ENCODE measurements around the gene PLCG2.

PLCG2 gene

DNA sequence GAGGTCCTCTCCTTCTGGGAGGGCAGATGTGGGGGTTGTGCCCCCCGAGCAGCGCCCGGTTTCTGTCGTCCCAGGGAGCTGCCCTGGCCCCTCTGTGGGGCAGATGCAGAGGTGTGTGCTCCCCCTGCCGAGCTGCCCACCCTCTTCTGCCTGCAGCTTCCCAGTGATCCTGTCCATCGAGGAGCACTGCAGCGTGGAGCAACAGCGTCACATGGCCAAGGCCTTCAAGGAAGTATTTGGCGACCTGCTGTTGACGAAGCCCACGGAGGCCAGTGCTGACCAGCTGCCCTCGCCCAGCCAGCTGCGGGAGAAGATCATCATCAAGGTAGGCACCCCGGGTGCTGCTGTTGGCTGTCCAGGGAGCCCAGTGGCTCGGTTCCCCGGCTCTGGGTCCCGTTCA, 121.4 kb downstream of the PLCG2 start:
- Histone ChIP-seq H3K27ac (ENCODE audit: low read length) (no peak overlapping the region), H4K20me1 (ENCODE audit: insufficient read depth, low read length) (no peaks in the 10 kb centered on the region), H3K9ac (ENCODE audit: low read length) (no peak overlapping the region), H3K36me3 (replicated peaks; ENCODE audit: low read depth, low read length) (peaks cover 73% of the 10 kb centered on the region), H3K4me3 (ENCODE audit: low read length) (no peak overlapping the region), H3K9me3 (ENCODE audit: insufficient read depth, low read length) (no peaks in the 10 kb centered on the region), H3K79me2 (ENCODE audit: low read length) (no peaks in the 10 kb centered on the region), H3K27me3 (ENCODE audit: low read depth, low read length) (no peaks in the 10 kb centered on the region), H3K4me2 (ENCODE audit: low read length) (no peak overlapping the region), H3K4me1 (ENCODE audit: low read length) (no peaks in the 10 kb centered on the region), H2AFZ (ENCODE audit: low read depth, low read length) (no peak overlapping the region)
- TF ChIP-seq, protein P1, sequence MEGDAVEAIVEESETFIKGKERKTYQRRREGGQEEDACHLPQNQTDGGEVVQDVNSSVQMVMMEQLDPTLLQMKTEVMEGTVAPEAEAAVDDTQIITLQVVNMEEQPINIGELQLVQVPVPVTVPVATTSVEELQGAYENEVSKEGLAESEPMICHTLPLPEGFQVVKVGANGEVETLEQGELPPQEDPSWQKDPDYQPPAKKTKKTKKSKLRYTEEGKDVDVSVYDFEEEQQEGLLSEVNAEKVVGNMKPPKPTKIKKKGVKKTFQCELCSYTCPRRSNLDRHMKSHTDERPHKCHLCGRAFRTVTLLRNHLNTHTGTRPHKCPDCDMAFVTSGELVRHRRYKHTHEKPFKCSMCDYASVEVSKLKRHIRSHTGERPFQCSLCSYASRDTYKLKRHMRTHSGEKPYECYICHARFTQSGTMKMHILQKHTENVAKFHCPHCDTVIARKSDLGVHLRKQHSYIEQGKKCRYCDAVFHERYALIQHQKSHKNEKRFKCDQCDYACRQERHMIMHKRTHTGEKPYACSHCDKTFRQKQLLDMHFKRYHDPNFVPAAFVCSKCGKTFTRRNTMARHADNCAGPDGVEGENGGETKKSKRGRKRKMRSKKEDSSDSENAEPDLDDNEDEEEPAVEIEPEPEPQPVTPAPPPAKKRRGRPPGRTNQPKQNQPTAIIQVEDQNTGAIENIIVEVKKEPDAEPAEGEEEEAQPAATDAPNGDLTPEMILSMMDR (IDR thresholded peaks at IDR 0.05; ENCODE audit: low read depth, low read length), result no peak
- no peak for TF ChIP-seq EZH2phosphoT487 (IDR thresholded peaks at IDR 0.05; ENCODE audit: low read depth)

DNA sequence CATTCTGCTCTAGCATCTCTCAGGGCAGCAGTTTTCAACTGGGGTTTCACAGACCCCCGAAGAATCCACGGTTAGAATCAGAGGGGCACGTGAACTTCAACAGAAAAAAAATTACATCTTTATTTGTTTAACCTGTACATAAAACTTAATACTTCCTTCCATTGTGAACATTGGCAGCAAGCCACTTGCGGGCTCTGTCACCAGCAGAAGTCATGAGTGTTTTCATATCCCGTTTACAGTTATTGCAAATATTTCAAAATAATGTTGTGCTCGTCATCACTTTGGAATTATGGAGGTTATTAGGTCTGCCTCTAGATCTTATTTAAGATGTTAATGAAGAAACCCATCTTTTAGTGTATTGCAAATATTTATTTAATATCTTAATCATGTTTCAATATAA, 122.4 kb downstream of the PLCG2 start:
- no peaks in the 10 kb centered on the region for H3K27me3 ChIP-seq (ENCODE audit: low read depth, low read length)
- H3K4me3 ChIP-seq (ENCODE audit: low read length), result no peak overlapping the region
- no peak overlapping the region for H3K27ac ChIP-seq (ENCODE audit: low read length)
- no peaks in the 10 kb centered on the region for H4K20me1 ChIP-seq (ENCODE audit: insufficient read depth, low read length)
- H3K79me2 ChIP-seq (ENCODE audit: low read length), result no peaks in the 10 kb centered on the region
- H3K36me3 ChIP-seq (replicated peaks; ENCODE audit: low read depth, low read length), result peaks cover 68% of the 10 kb centered on the region
- no peak overlapping the region for H2AFZ ChIP-seq (ENCODE audit: low read depth, low read length)
- TF ChIP-seq, protein P1 (IDR thresholded peaks at IDR 0.05; ENCODE audit: low read depth, low read length), result no peak
- no peak for TF ChIP-seq EZH2phosphoT487 (IDR thresholded peaks at IDR 0.05; ENCODE audit: low read depth)
- no peaks in the 10 kb centered on the region for H3K4me1 ChIP-seq (ENCODE audit: low read length)
- H3K4me2 ChIP-seq (ENCODE audit: low read length), result no peak overlapping the region
- no peaks in the 10 kb centered on the region for H3K9me3 ChIP-seq (ENCODE audit: insufficient read depth, low read length)
- no peak overlapping the region for H3K9ac ChIP-seq (ENCODE audit: low read length)

DNA sequence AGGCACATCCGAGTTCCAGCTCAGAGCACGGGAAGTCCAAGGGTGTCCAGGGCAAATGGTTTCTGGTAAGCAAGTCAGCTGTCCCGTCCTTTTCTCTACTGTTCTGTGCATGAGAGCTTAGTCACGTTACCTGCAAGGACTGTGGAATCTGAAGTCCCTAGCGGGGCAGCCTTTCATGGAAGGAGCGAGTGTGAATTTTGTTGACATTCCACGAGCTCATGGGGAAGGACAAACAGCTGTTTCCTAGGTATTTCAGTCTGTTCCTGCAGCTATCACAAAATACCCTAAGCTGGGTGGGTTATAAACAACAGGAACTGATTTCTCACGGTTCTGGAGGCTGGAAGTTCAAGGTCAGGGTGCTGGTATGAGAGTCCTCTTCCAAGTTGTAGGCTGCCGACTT, 122.9 kb downstream of the PLCG2 start:
- Histone ChIP-seq H3K27ac (ENCODE audit: low read length) (no peak overlapping the region), H4K20me1 (ENCODE audit: insufficient read depth, low read length) (no peaks in the 10 kb centered on the region), H3K9ac (ENCODE audit: low read length) (no peak overlapping the region), H3K36me3 (replicated peaks; ENCODE audit: low read depth, low read length) (peaks cover 62% of the 10 kb centered on the region), H3K79me2 (ENCODE audit: low read length) (no peaks in the 10 kb centered on the region), H3K4me3 (ENCODE audit: low read length) (no peak overlapping the region), H3K4me1 (ENCODE audit: low read length) (no peaks in the 10 kb centered on the region), H3K9me3 (ENCODE audit: insufficient read depth, low read length) (no peaks in the 10 kb centered on the region), H3K4me2 (ENCODE audit: low read length) (no peak overlapping the region), H2AFZ (ENCODE audit: low read depth, low read length) (no peak overlapping the region), H3K27me3 (ENCODE audit: low read depth, low read length) (no peaks in the 10 kb centered on the region)
- TF ChIP-seq, protein P1 (IDR thresholded peaks at IDR 0.05; ENCODE audit: low read depth, low read length), result no peak
- TF ChIP-seq EZH2phosphoT487 (IDR thresholded peaks at IDR 0.05; ENCODE audit: low read depth), result no peak

DNA sequence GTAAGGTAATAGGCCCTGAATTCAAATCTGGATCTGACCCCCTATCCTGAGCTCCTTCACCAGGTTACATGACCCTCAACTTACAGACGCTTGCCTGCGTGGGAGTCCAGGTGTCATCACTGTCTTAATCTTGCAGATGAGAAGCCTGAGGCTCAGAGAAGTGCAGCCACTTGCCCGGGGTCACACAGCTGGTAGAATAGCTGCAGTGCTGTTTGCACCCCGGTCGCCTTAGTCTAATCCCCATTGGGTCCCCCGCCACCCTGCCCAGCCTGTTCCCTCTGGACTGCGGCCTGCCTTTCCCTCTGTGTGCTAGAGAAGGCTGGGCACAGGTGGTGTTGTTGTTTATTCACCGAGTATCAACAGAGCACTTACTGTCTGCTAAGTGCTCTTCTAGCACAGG, 125.2 kb downstream of the PLCG2 start:
- Histone ChIP-seq H3K79me2 (ENCODE audit: low read length) (no peaks in the 10 kb centered on the region), H2AFZ (ENCODE audit: low read depth, low read length) (no peak overlapping the region), H3K4me1 (ENCODE audit: low read length) (no peaks in the 10 kb centered on the region), H3K4me3 (ENCODE audit: low read length) (no peak overlapping the region), H4K20me1 (ENCODE audit: insufficient read depth, low read length) (no peaks in the 10 kb centered on the region), H3K9me3 (ENCODE audit: insufficient read depth, low read length) (no peaks in the 10 kb centered on the region), H3K4me2 (ENCODE audit: low read length) (no peak overlapping the region), H3K27ac (ENCODE audit: low read length) (no peak overlapping the region), H3K9ac (ENCODE audit: low read length) (no peak overlapping the region), H3K36me3 (replicated peaks; ENCODE audit: low read depth, low read length) (peaks cover 63% of the 10 kb centered on the region), H3K27me3 (ENCODE audit: low read depth, low read length) (no peaks in the 10 kb centered on the region)
- TF ChIP-seq, protein P1 (IDR thresholded peaks at IDR 0.05; ENCODE audit: low read depth, low read length), result no peak
- no peak for TF ChIP-seq EZH2phosphoT487 (IDR thresholded peaks at IDR 0.05; ENCODE audit: low read depth)

Data from OCI-LY3 (cell line).